ENCODE results near the gene IL17REL. TPM values are rescaled to one million over a fixed set of nuclear protein-coding genes. Genes with fewer than 3 reads are reported as not detected.

IL17REL gene
- total RNA-seq, 1 donor from 2014 or later = 0.31 TPM

GRCh38 chr22:49968313-49968830 is 44.2 kb downstream of the IL17REL start:
- DNase-seq (peak; percentile 18), ATAC-seq (ENCODE audit: low read depth) (no peak)
- H3K4me1 Mint-ChIP-seq = peaks cover 53% of the 10 kb centered on the region
- no peak for TF ChIP-seq CTCF (IDR thresholded peaks at IDR 0.05)
- H3K4me3 Mint-ChIP-seq = no peak overlapping the region
- no peaks in the 10 kb centered on the region for H3K9me3 Mint-ChIP-seq
- POLR2A ChIA-PET = interaction anchor here (0.9 to 18.9 kb wide), 4 partner anchors 15 to 44 kb away, joined by 3 to 828 read pairs (median 6); partner anchors contain the start of gene IL17REL
- no peaks in the 10 kb centered on the region for H3K27me3 Mint-ChIP-seq
- H3K36me3 Mint-ChIP-seq (ENCODE audit: low read depth) = peaks cover 19% of the 10 kb centered on the region
- H3K27ac Mint-ChIP-seq = peak overlapping the region; percentile 50
- intact Hi-C loops (cut with micrococcal nuclease) = loop anchor here (10.0 kb wide), 1 partner anchor 576 kb away; the partner anchor contains the start of gene KLHDC7B
- CTCF ChIA-PET = no interaction called here

GRCh38 chr22:49967706-49968208 is 44.8 kb downstream of the IL17REL start:
- Mint-ChIP-seq H3K27ac (peak overlapping the region; percentile 50), H3K27me3 (no peaks in the 10 kb centered on the region)

GRCh38 chr22:49966774-49967705 is 45.5 kb downstream of the IL17REL start:
- ChIA-PET POLR2A (interaction anchor here (0.6 to 18.9 kb wide), 12 partner anchors 10 to 225 kb away, joined by 3 to 828 read pairs (median 4); partner anchors contain the start of gene IL17REL), CTCF (interaction anchor here (1.1 to 1.5 kb wide), 2 partner anchors 36 to 63 kb away, joined by 4 to 8 read pairs; no protein-coding TSS in a partner anchor)
- Mint-ChIP-seq H3K27me3 (no peaks in the 10 kb centered on the region), H3K4me3 (peak overlapping the region; percentile 48), H3K9me3 (no peaks in the 10 kb centered on the region), H3K4me1 (peaks cover 63% of the 10 kb centered on the region), H3K27ac (peak overlapping the region; percentile 61), H3K36me3 (ENCODE audit: low read depth) (peaks cover 27% of the 10 kb centered on the region)
- no peak for TF ChIP-seq CTCF (IDR thresholded peaks at IDR 0.05)
- intact Hi-C loops (cut with micrococcal nuclease) = loop anchor here (10.0 kb wide), 1 partner anchor 578 kb away; the partner anchor contains the start of gene KLHDC7B
- DNase-seq = peak; percentile 49
- peak; percentile 7 for ATAC-seq (ENCODE audit: low read depth)

More at GRCh38 chr22:49967706-49968208, 44.8 kb downstream of the IL17REL start:
- TF ChIP-seq CTCF (IDR thresholded peaks at IDR 0.05) = no peak
- DNase-seq (no peak), ATAC-seq (ENCODE audit: low read depth) (no peak)
- intact Hi-C loops (cut with micrococcal nuclease) = loop anchor here (10.0 kb wide), 1 partner anchor 577 kb away; the partner anchor contains the start of gene KLHDC7B
- Mint-ChIP-seq H3K9me3 (no peaks in the 10 kb centered on the region), H3K36me3 (ENCODE audit: low read depth) (peaks cover 24% of the 10 kb centered on the region), H3K4me3 (peak overlapping the region; percentile 48), H3K4me1 (peaks cover 59% of the 10 kb centered on the region)
- CTCF ChIA-PET = interaction anchor here (1.1 to 1.5 kb wide), 2 partner anchors 37 to 63 kb away, joined by 4 to 8 read pairs; no protein-coding TSS in a partner anchor
- POLR2A ChIA-PET = interaction anchor here (0.9 to 18.9 kb wide), 7 partner anchors 15 to 225 kb away, joined by 3 to 828 read pairs (median 4); partner anchors contain the start of gene IL17REL

GRCh38 chr22:49966041-49966773 is 46.4 kb downstream of the IL17REL start:
- no peak for TF ChIP-seq CTCF (IDR thresholded peaks at IDR 0.05)
- ATAC-seq (ENCODE audit: low read depth) (no peak), DNase-seq (peak; percentile 16)
- POLR2A ChIA-PET = interaction anchor here (0.9 to 18.9 kb wide), 5 partner anchors 20 to 229 kb away, joined by 3 to 828 read pairs (median 6); no protein-coding TSS in a partner anchor
- intact Hi-C loops (cut with micrococcal nuclease) = loop anchor here (10.0 kb wide), 1 partner anchor 579 kb away; the partner anchor contains the start of gene KLHDC7B
- Mint-ChIP-seq H3K9me3 (no peaks in the 10 kb centered on the region), H3K4me1 (peaks cover 62% of the 10 kb centered on the region), H3K27me3 (no peaks in the 10 kb centered on the region), H3K36me3 (ENCODE audit: low read depth) (peaks cover 33% of the 10 kb centered on the region), H3K4me3 (no peak overlapping the region), H3K27ac (peak overlapping the region; percentile 18)
- CTCF ChIA-PET = interaction anchor here (1.5 kb wide), 1 partner anchor 64 kb away, joined by 8 read pairs; no protein-coding TSS in a partner anchor
